HepG2 (cell line): Measurements from ENCODE around the gene PLXNA3. TPM values are rescaled to one million over a fixed set of nuclear protein-coding genes. Genes with fewer than 3 reads are reported as not detected.

Experiments
- ATAC-seq: fragments of 200-7000 bp; cut with Tn5 transposase; 3 replicates; pipeline ENCODE4 v1.9.1; 2020; ENCODE audit warnings: mild to moderate bottlenecking, moderate library complexity
- BruUV-seq: library from RNA; stranded (reverse); fragments of 400-500 nt; replicated peaks from 2 replicates; lab custom pipeline; 2021; lab: Mats Ljungman, UMichigan
- CTCF ChIA-PET: fragments of 300-600 bp; formaldehyde crosslinking; extraction: SDS; loops from one replicate; lab custom pipeline; 2021; ENCODE audit warnings: low total read pairs, inconsistent platforms, low intra/inter-chr PET ratio; lab: Yijun Ruan, JAX
- POLR2A ChIA-PET: fragments of 350-600 bp; sonication (Branson Sonifier 250); formaldehyde crosslinking; loops from one replicate; lab custom pipeline; 2020; ENCODE audit warnings: antibody characterized with exemption, inconsistent platforms; lab: Yijun Ruan, JAX
- DNase-seq: peaks from one replicate; pipeline ENCODE4 v3.0.0-alpha.2; 2015; ENCODE audit warnings: low spot score
- FAIRE-seq: peaks from 3 replicates; lab custom pipeline; 2011; peaks lifted over from hg19 to GRCh38; lab: Jason Lieb, UNC
- H2AFZ ChIP-seq: one replicate; pipeline ENCODE4 v1.6.1; 2011; ENCODE audit warnings: low read length, inconsistent platforms
- H3K27ac ChIP-seq: fragments of 300-600 bp; 3 replicates; pipeline ENCODE4 v1.8.0; 2011; ENCODE audit warnings: mixed run types, mild to moderate bottlenecking, mixed read lengths, low read length, inconsistent platforms; ENCODE audit not compliant: insufficient read depth; ENCODE audit errors: extremely low read length
- H3K27me3 ChIP-seq, 2 experiments: fragments of 200-600 bp in 1 of 2; 2 replicates in 1 of 2; 3 replicates in 1 of 2; pipeline versions ENCODE4 v1.6.0 to v1.8.0; 2011; ENCODE audit warnings: low read length in 2 of 2, mild to moderate bottlenecking in 2 of 2, moderate library complexity in 2 of 2, inconsistent platforms in 1 of 2; ENCODE audit not compliant: insufficient read depth in 2 of 2, control insufficient read depth in 1 of 2
- H3K36me3 ChIP-seq, 2 experiments: fragments of 200-600 bp in 1 of 2; replicated peaks in 1 of 2; 2 replicates in 1 of 2; 3 replicates in 1 of 2; pipeline versions ENCODE4 v1.5.1 to v1.8.0; 2011; ENCODE audit warnings: low read length in 2 of 2, inconsistent platforms in 1 of 2; ENCODE audit not compliant: insufficient read depth in 2 of 2, control insufficient read depth in 1 of 2
- H3K4me1 ChIP-seq: 2 replicates; pipeline ENCODE4 v1.5.1; 2012; ENCODE audit warnings: low read length, inconsistent platforms; ENCODE audit not compliant: insufficient read depth
- H3K4me2 ChIP-seq: 2 replicates; pipeline ENCODE4 v1.6.0; 2011; ENCODE audit warnings: low read depth, low read length, inconsistent platforms
- H3K4me3 ChIP-seq, 3 experiments: fragments of 200-600 bp in 1 of 3; sonication (generic), shearing (Covaris generic) in 1 of 3; replicated peaks in 1 of 3; 2 replicates each; pipeline ENCODE4 v1.5.1; 2011 to 2016; ENCODE audit warnings: low read length in 3 of 3, inconsistent platforms in 2 of 3, low read depth in 2 of 3, mild to moderate bottlenecking in 2 of 3, control low read depth in 1 of 3, mixed read lengths in 1 of 3; ENCODE audit not compliant: insufficient read depth in 1 of 3
- H3K79me2 ChIP-seq: one replicate; pipeline ENCODE4 v1.6.1; 2011; ENCODE audit warnings: low read length, inconsistent platforms; ENCODE audit not compliant: insufficient read depth
- H3K9ac ChIP-seq: 2 replicates; pipeline ENCODE4 v1.6.0; 2011; ENCODE audit warnings: mild to moderate bottlenecking, low read depth, low read length, inconsistent platforms; ENCODE audit not compliant: insufficient read depth
- H3K9me3 ChIP-seq: 2 replicates; pipeline ENCODE4 v1.5.1; 2012; ENCODE audit warnings: mild to moderate bottlenecking, low read length
- H4K20me1 ChIP-seq: 2 replicates; pipeline ENCODE4 v1.6.0; 2011; ENCODE audit warnings: inconsistent platforms, mild to moderate bottlenecking, low read length, moderate library complexity; ENCODE audit not compliant: insufficient read depth
- AHR ChIP-seq: IDR thresholded peaks from 2 replicates; pipeline ENCODE4 v1.6.1; 2018; ENCODE audit warnings: missing genetic modification reagents, missing compliant biosample characterization
- BRD4 ChIP-seq: sonication (generic); formaldehyde crosslinking; IDR thresholded peaks from 2 replicates; pipeline ENCODE4 v1.4.0; 2020; ENCODE audit warnings: missing genetic modification reagents
- DZIP1 ChIP-seq: sonication (generic); formaldehyde crosslinking; IDR thresholded peaks from 2 replicates; pipeline ENCODE4 v1.5.0; 2020; ENCODE audit warnings: mild to moderate bottlenecking, missing genetic modification reagents
- HNRNPK ChIP-seq: fragments of 200-400 bp; formaldehyde crosslinking; IDR thresholded peaks from 2 replicates; pipeline ENCODE4 v1.6.1; 2018; ENCODE audit warnings: low read length, low read depth, moderate library complexity, mild to moderate bottlenecking; ENCODE audit not compliant: poor library complexity, severe bottlenecking
- HOMEZ ChIP-seq: IDR thresholded peaks from 2 replicates; pipeline ENCODE4 v1.6.1; 2016; ENCODE audit warnings: low read depth
- JDP2 ChIP-seq: sonication (generic); formaldehyde crosslinking; IDR thresholded peaks from 2 replicates; pipeline ENCODE4 v1.8.1; 2022; ENCODE audit warnings: missing genetic modification reagents, borderline replicate concordance
- PPARG ChIP-seq: conservative IDR thresholded peaks from 2 replicates; pipeline ENCODE4 v1.6.1; 2016; ENCODE audit warnings: missing biosample characterization, missing genetic modification reagents
- TMF1 ChIP-seq: sonication (generic); formaldehyde crosslinking; IDR thresholded peaks from 2 replicates; pipeline ENCODE4 v1.8.1; 2022; ENCODE audit warnings: low read depth, missing genetic modification reagents
- YEATS4 ChIP-seq: sonication (generic); formaldehyde crosslinking; IDR thresholded peaks from 2 replicates; pipeline ENCODE4 v1.4.0; 2020; ENCODE audit warnings: missing genetic modification reagents, borderline replicate concordance
- ZNF296 ChIP-seq: sonication (generic); formaldehyde crosslinking; conservative IDR thresholded peaks from 2 replicates; pipeline ENCODE4 v1.5.0; 2020; ENCODE audit warnings: mild to moderate bottlenecking, missing genetic modification reagents
- ZNF446 ChIP-seq: sonication (generic); formaldehyde crosslinking; IDR thresholded peaks from 2 replicates; pipeline ENCODE4 v1.5.0; 2020; ENCODE audit warnings: mild to moderate bottlenecking, missing genetic modification reagents
- ZNF674 ChIP-seq: sonication (generic); formaldehyde crosslinking; IDR thresholded peaks from 2 replicates; pipeline ENCODE4 v1.5.0; 2020; ENCODE audit warnings: low read depth, mild to moderate bottlenecking, missing genetic modification reagents
- ZSCAN12 ChIP-seq: sonication (generic); formaldehyde crosslinking; IDR thresholded peaks from 2 replicates; pipeline ENCODE4 v1.9.0; 2021; ENCODE audit warnings: mild to moderate bottlenecking, missing genetic modification reagents
- WGBS: methylation state at CpG from one replicate; pipeline ENCODE4 v1.1.6; 2017; ENCODE audit warnings: low lambda C conversion rate; 5-methylcytosine and 5-hydroxymethylcytosine counted together
- in situ Hi-C: cut with HindIII; loops from 2 replicates; pipeline ENCODE4 v1.10.0; 2017; ENCODE audit warnings: low pct_unique_long_range_greater_than_20kb; ENCODE audit not compliant: extremely low pct_ligation_motif_present
- intact Hi-C: fragments of 100-400 bp; cut with micrococcal nuclease; formaldehyde crosslinking; loops from one replicate; pipeline ENCODE4 v1.10.0; 2022; ENCODE audit not compliant: unreplicated experiment
- polyA plus RNA-seq, 8 experiments: library from polyadenylated mRNA; depleted of rRNA in 3 of 8; stranded (reverse) in 7 of 8; unstranded in 1 of 8; fragments of >200 nt; fragmentation: Illumina TruSeq in 4 of 8; extraction: Trizol in 4 of 8; gene quantifications; 2 replicates each; pipeline versions ENCODE4 v1.2.1 to v1.2.3, GENCODE V29; 2011 to 2016; ENCODE audit warnings: low read depth in 4 of 8, missing spikeins in 1 of 8, mixed read lengths in 1 of 8; ENCODE audit not compliant: insufficient read depth in 1 of 8
- total RNA-seq, 5 experiments: library from RNA; depleted of rRNA; stranded (reverse); fragments of >200 nt; fragmentation: Illumina TruSeq; extraction: Trizol; gene quantifications; 2 replicates each; pipeline ENCODE4 v1.2.3, GENCODE V29; 2016; ENCODE audit warnings: low read depth in 1 of 5
- TF ChIP-seq, protein P1 (sequence below): sonication (generic); formaldehyde crosslinking; IDR thresholded peaks from 2 replicates; pipeline ENCODE4 v1.8.0; 2022; ENCODE audit warnings: missing genetic modification reagents, mild to moderate bottlenecking, inconsistent platforms, borderline replicate concordance

Gene PLXNA3
- total and polyA plus RNA-seq, 2 of the 13 experiments (the other 11 are each of a cell fraction or from before 2014, with no cell fraction given), result 5.8 to 20.6 TPM

DNA sequence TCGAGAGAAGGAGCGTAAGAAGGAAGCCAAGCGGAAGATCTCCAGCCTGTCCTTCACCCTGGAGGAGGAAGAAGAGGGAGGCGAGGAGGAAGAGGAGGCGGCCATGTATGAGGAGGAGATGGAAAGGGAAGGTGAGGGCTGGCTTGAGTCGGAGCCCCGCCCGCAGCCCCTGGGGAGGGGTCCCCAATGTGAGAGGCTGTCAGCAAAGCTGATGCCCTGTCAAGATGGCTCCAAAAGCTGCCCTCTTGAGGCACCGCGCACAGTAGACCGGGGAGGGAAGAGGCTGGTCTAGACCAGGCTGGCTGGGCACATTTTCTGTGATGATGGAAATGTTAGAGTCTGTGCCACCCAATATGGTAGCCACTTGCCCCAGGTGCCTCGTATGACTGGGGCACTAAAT, 11.7 kb upstream of the PLXNA3 start:
- no TSS peak for BruUV-seq
- Histone ChIP-seq H3K4me3 (no peak overlapping the region), H3K36me3 (peaks cover 0 to 2% of the 10 kb centered on the region in 2 experiments; a peak in 2 of 5 replicates), H3K27me3 (no peaks in the 10 kb centered on the region), H3K27ac (no peak overlapping the region), H3K9me3 (no peaks in the 10 kb centered on the region), H3K79me2 (peaks cover 2% of the 10 kb centered on the region), H3K9ac (no peak overlapping the region), H2AFZ (no peak overlapping the region), H3K4me2 (no peak overlapping the region), H3K4me1 (peaks cover 11% of the 10 kb centered on the region), H4K20me1 (no peaks in the 10 kb centered on the region)
- in situ Hi-C loops (no loop called here), intact Hi-C loops (no loop called here)
- FAIRE-seq (no peak), DNase-seq (no peak), ATAC-seq (no peak)
- ChIA-PET CTCF (no interaction called here), POLR2A (interaction anchor here (1.0 to 1.3 kb wide), 2 partner anchors 49 to 80 kb away, joined by 3 to 4 read pairs; partner anchors contain the start of gene RPL10)
- WGBS, result 97% methylated on average over 8 of the region's 12 CpGs
- TF ChIP-seq BRD4 (CRISPR knock-in tag), result no peak
- TF ChIP-seq ZNF674 (CRISPR knock-in tag), result no peak
- TF ChIP-seq ZSCAN12 (CRISPR knock-in tag), result no peak
- no peak for TF ChIP-seq ZNF296 (CRISPR knock-in tag)
- no peak for TF ChIP-seq DZIP1 (CRISPR knock-in tag)

GRCh38 chrX:154448484-154448883, 9.6 kb upstream of the PLXNA3 start:
- POLR2A ChIA-PET, result no interaction called here
- Histone ChIP-seq H2AFZ (no peak overlapping the region), H4K20me1 (no peaks in the 10 kb centered on the region), H3K4me3 (no peak overlapping the region), H3K9me3 (no peaks in the 10 kb centered on the region), H3K27ac (no peak overlapping the region), H3K4me1 (peaks cover 11% of the 10 kb centered on the region), H3K36me3 (no peaks in the 10 kb centered on the region; a peak in 1 of 5 replicates), H3K9ac (no peak overlapping the region), H3K4me2 (no peak overlapping the region), H3K27me3 (no peaks in the 10 kb centered on the region), H3K79me2 (peaks cover 2% of the 10 kb centered on the region)
- FAIRE-seq (no peak), ATAC-seq (no peak), DNase-seq (no peak)
- BruUV-seq, result no TSS peak
- in situ Hi-C loops, result no loop called here
- intact Hi-C loops, result no loop called here
- CTCF ChIA-PET, result no interaction called here
- WGBS, result 98% methylated on average over 12 of the region's 14 CpGs
- TF ChIP-seq HOMEZ (CRISPR knock-in tag) (no peak), ZNF446 (no peak), AHR (CRISPR knock-in tag) (no peak), HNRNPK (no peak), JDP2 (CRISPR knock-in tag) (no peak), YEATS4 (CRISPR knock-in tag) (no peak), TMF1 (CRISPR knock-in tag) (no peak), PPARG (no peak)
- TF ChIP-seq, protein P1, sequence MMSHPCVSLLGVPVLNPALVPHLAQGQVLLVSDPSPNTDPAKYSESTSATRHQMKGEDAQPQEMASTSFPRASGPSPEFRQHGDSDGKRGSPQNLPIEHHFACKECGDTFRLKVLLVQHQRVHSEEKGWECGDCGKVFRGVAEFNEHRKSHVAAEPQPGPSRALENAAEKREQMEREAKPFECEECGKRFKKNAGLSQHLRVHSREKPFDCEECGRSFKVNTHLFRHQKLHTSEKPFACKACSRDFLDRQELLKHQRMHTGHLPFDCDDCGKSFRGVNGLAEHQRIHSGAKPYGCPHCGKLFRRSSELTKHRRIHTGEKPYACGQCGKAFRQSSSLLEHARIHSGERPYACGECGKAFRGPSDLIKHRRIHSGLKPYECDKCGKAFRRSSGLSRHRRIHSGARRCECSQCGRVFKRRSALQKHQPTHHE (CRISPR knock-in tag), result no peak
